ENCODE data around the gene POU2F1. TPM values are rescaled to one million over a fixed set of nuclear protein-coding genes. Genes with fewer than 3 reads are reported as not detected.
A peak's percentile ranks its signal among the peaks of the same experiment; 100 is the strongest.

POU2F1 gene
- total and polyA plus RNA-seq, 12 donors, result 1.3 to 13.9 (median 10.1) TPM

DNA sequence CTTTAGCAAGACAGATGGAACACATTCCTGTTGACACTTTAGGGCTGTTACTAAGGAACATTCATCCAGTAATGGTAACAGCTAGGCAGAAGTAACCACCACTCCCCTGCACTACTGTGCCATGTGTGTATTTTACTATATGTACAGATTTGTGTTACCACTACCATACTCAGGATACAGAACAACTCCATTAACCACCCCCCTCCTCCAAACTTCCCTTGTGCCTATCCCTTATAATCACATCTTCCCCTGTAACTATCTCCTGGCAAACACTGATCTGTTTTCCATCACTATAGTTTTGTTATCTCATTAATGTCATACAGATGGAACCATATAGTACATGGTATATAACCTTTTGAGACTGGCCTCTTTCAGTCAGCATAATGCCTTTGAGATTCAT lies 3.9 kb upstream of the POU2F1 start:
- H3K27me3 ChIP-seq, result no peaks in the 10 kb centered on the region
- intact Hi-C loops (cut with DNase I), result loop anchor here in 4 of 10 donors (5.0 to 10.0 kb wide), 4 partner anchors 142 to 325 kb away; no protein-coding TSS in a partner anchor
- ATAC-seq (no peak), DNase-seq (no peak)
- no peaks in the 10 kb centered on the region for H3K36me3 ChIP-seq
- no peak for TF ChIP-seq CTCF (IDR thresholded peaks at IDR 0.05)
- peaks cover 0 to 12% (median 9%) of the 10 kb centered on the region in 9 donors for H3K4me1 ChIP-seq
- H3K9me3 ChIP-seq, result peaks cover 0 to 5% (median 0%) of the 10 kb centered on the region in 11 donors
- H3K27ac ChIP-seq, result no peak overlapping the region
- H3K4me3 ChIP-seq, result no peak overlapping the region

- TF ChIP-seq CTCF (IDR thresholded peaks at IDR 0.05), result no peak
- Histone ChIP-seq H3K36me3 (no peaks in the 10 kb centered on the region), H3K4me3 (peak overlapping the region in 9 of 10 donors; percentile 68 to 99 (median 86)), H3K4me1 (peaks cover 6 to 31% (median 28%) of the 10 kb centered on the region in 9 donors), H3K27me3 (no peaks in the 10 kb centered on the region), H3K9me3 (peaks cover 0 to 5% (median 0%) of the 10 kb centered on the region in 11 donors), H3K27ac (peak overlapping the region in 4 of 10 donors; percentile 68 to 80 (median 72))
- WGBS, 2 donors, result 40 to 44% methylated on average over 5 of the region's 5 CpGs
- intact Hi-C loops (cut with DNase I), result loop anchor here in 4 of 10 donors (5.0 to 10.0 kb wide), 4 partner anchors 144 to 323 kb away; no protein-coding TSS in a partner anchor
- ATAC-seq (no peak), DNase-seq (no peak)
Measured at GRCh38 chr1:167219194-167219593, 1.5 kb upstream of the POU2F1 start.

- 1% methylated on average over 55 of the region's 55 CpGs for WGBS, 2 donors
- Histone ChIP-seq H3K36me3 (no peaks in the 10 kb centered on the region), H3K9me3 (peaks cover 0 to 5% (median 0%) of the 10 kb centered on the region in 11 donors), H3K4me3 (peak overlapping the region; percentile 56 to 99 (median 84)), H3K4me1 (peaks cover 6 to 32% (median 28%) of the 10 kb centered on the region in 9 donors), H3K27me3 (no peaks in the 10 kb centered on the region), H3K27ac (peak overlapping the region in 9 of 10 donors; percentile 59 to 95 (median 73))
- ATAC-seq (peak; percentile 22 to 73 (median 60)), DNase-seq (peak; percentile 80 to 84)
- intact Hi-C loops (cut with DNase I), result loop anchor here in 9 of 10 donors (2.0 to 10.0 kb wide), 5 partner anchors 145 to 322 kb away; no protein-coding TSS in a partner anchor
- peak in 2 of 9 donors; percentile 20 to 32 for TF ChIP-seq CTCF (IDR thresholded peaks at IDR 0.05)
Measured at GRCh38 chr1:167219646-167220536, 795 bp upstream of the POU2F1 start.

DNA sequence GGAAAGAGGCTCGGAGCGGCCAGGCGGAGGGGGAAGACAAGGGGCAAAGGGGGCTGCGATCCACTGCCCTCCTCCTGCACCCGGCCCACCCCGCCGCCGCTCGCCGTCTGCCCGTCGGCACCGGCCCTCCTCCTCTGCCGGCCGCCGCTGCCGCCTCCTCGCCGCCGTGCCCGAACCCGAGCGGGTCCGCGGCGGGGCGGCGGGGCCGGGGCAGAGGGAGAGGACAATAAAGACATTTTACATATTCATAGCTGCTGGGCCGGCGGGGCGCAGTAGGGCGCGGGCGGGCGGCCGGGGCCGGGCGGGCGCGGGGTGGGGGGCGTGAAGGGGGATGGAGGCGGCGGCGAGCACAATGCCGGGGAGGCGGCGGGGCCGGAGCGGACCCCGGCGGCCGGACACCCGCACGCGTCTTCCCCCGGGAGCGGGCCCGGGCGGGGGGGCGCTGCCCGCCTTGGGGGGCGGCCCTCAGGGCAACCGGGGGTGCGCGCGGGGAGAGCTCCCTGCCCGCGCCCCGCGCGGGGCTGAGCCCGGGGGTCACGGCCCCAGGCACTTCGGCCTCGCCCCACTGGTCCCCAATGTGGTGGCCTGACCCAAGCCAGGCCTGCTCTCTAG lies 546 bp downstream of the POU2F1 start:
- ATAC-seq, result peak in 6 of 8 donors; percentile 1 to 33 (median 6)
- peak overlapping the region; percentile 67 to 99 (median 84) for H3K4me3 ChIP-seq
- H3K4me1 ChIP-seq, result peaks cover 6 to 38% (median 31%) of the 10 kb centered on the region in 9 donors
- H3K27me3 ChIP-seq, result no peaks in the 10 kb centered on the region
- peaks cover 0 to 5% (median 0%) of the 10 kb centered on the region in 11 donors for H3K9me3 ChIP-seq
- H3K27ac ChIP-seq, result peak overlapping the region; percentile 85 to 96 (median 94)
- no peak for DNase-seq
- no peaks in the 10 kb centered on the region for H3K36me3 ChIP-seq
- 0 to 1% methylated on average over 35 to 73 of the region's 76 CpGs for WGBS, 2 donors
- intact Hi-C loops (cut with DNase I), result loop anchor here in 5 of 10 donors (2.0 to 5.0 kb wide), 2 partner anchors 154 kb away; no protein-coding TSS in a partner anchor
- no peak for TF ChIP-seq CTCF (IDR thresholded peaks at IDR 0.05)
